B cell (primary cell): ENCODE data around the gene TOX2. TPM values are rescaled to one million over a fixed set of nuclear protein-coding genes. Genes with fewer than 3 reads are reported as not detected.
A peak's percentile ranks its signal among the peaks of the same experiment; 100 is the strongest.

Experiments used
- ATAC-seq: fragments of 200-7000 bp; cut with Tn5 transposase; one replicate; pipeline ENCODE4 v1.10.0; 2021; ENCODE audit warnings: low read depth, mild to moderate bottlenecking, moderate number of reproducible peaks, moderate library complexity
- CTCF ChIA-PET: fragments of 350-600 bp; sonication (Branson Sonifier 250); formaldehyde crosslinking; loops from one replicate; lab custom pipeline; 2021; ENCODE audit warnings: antibody characterized with exemption, inconsistent platforms; lab: Charles Lee
- POLR2A ChIA-PET: fragments of 350-600 bp; sonication (Branson Sonifier 250); formaldehyde crosslinking; loops from one replicate; lab custom pipeline; 2021; ENCODE audit warnings: antibody characterized with exemption; lab: Charles Lee
- DNase-seq: peaks from one replicate; pipeline ENCODE4 v3.0.0; 2013
- H2AFZ ChIP-seq: 2 replicates; pipeline ENCODE4 v1.6.1; 2012; ENCODE audit warnings: mild to moderate bottlenecking, low read depth, low read length; ENCODE audit not compliant: insufficient read depth, poor library complexity, severe bottlenecking
- H3K27ac ChIP-seq, 2 donors: 1 replicate in 1 of 2; 2 replicates in 1 of 2; pipeline ENCODE4 v1.5.1; 2012 to 2013; ENCODE audit warnings: low read length in 2 of 2, mild to moderate bottlenecking in 2 of 2, moderate library complexity in 1 of 2
- H3K27me3 ChIP-seq, 4 experiments: fragments of 200-600 bp in 1 of 4; sonication (generic) in 1 of 4; replicated peaks in 1 of 4; 1 replicate in 2 of 4; 2 replicates in 2 of 4; pipeline versions ENCODE4 v1.6.1 to v1.7.0; 2013 to 2016; ENCODE audit warnings: low read length in 3 of 4, mild to moderate bottlenecking in 2 of 4, mixed read lengths in 1 of 4, moderate library complexity in 1 of 4; ENCODE audit not compliant: insufficient read depth in 4 of 4, control insufficient read depth in 3 of 4; ENCODE audit errors: control extremely low read depth in 1 of 4
- H3K36me3 ChIP-seq, 2 experiments: replicated peaks in 1 of 2; 1 replicate in 1 of 2; 2 replicates in 1 of 2; pipeline versions ENCODE4 v1.6.1 to v1.7.1; 2013; ENCODE audit warnings: low read length in 1 of 2; ENCODE audit not compliant: insufficient read depth in 2 of 2, control insufficient read depth in 1 of 2; ENCODE audit errors: control extremely low read depth in 1 of 2, extremely low read depth in 1 of 2
- H3K4me1 ChIP-seq, 2 donors: fragments of 200-600 bp in 1 of 2; sonication (generic) in 1 of 2; 1 replicate in 1 of 2; 2 replicates in 1 of 2; pipeline versions ENCODE4 v1.5.1 to v1.6.1; 2013 to 2017; ENCODE audit warnings: low read length in 2 of 2; ENCODE audit not compliant: control insufficient read depth in 2 of 2, insufficient read depth in 2 of 2
- H3K4me2 ChIP-seq: replicated peaks from 2 replicates; pipeline ENCODE3; 2012; ENCODE audit warnings: mild to moderate bottlenecking, low read depth, low read length; ENCODE audit not compliant: poor library complexity, severe bottlenecking
- H3K4me3 ChIP-seq, 5 experiments: fragments of 200-600 bp in 1 of 5; sonication (generic) in 1 of 5; 1 replicate in 3 of 5; 2 replicates in 2 of 5; pipeline versions ENCODE4 v1.5.1 to v1.7.0; 2011 to 2016; ENCODE audit warnings: low read length in 4 of 5, mild to moderate bottlenecking in 4 of 5, low read depth in 2 of 5, control low read depth in 1 of 5, moderate library complexity in 1 of 5; ENCODE audit not compliant: insufficient read depth in 1 of 5; ENCODE audit errors: control extremely low read depth in 1 of 5, extremely low read depth in 1 of 5
- H3K79me2 ChIP-seq: fragments of 200-600 bp; sonication (generic); one replicate; pipeline ENCODE4 v1.6.0; 2016; ENCODE audit warnings: low read length; ENCODE audit not compliant: control insufficient read depth, insufficient read depth
- H3K9ac ChIP-seq: fragments of 200-600 bp; sonication (generic); 2 replicates; pipeline ENCODE4 v1.6.1; 2017; ENCODE audit warnings: mild to moderate bottlenecking, low read length, moderate library complexity
- H3K9me3 ChIP-seq, 3 donors: one replicate each; pipeline versions ENCODE4 v1.6.1 to v1.7.1; 2013; ENCODE audit warnings: low read length in 2 of 3; ENCODE audit not compliant: control insufficient read depth in 2 of 3, insufficient read depth in 1 of 3; ENCODE audit errors: control extremely low read depth in 1 of 3
- H4K20me1 ChIP-seq: 2 replicates; pipeline ENCODE4 v1.6.0; 2012; ENCODE audit warnings: mild to moderate bottlenecking, low read length; ENCODE audit not compliant: insufficient read depth, control insufficient read depth, poor library complexity, severe bottlenecking
- H3K27ac Mint-ChIP-seq: one replicate; pipeline ENCODE4 v1.8.0; 2021; ENCODE audit warnings: mixed read lengths
- H3K27me3 Mint-ChIP-seq: one replicate; pipeline ENCODE4 v1.8.0; 2021; ENCODE audit warnings: mixed read lengths
- H3K4me1 Mint-ChIP-seq: one replicate; pipeline ENCODE4 v1.8.0; 2021; ENCODE audit warnings: mixed read lengths
- H3K4me3 Mint-ChIP-seq: one replicate; pipeline ENCODE4 v1.8.0; 2021; ENCODE audit warnings: mixed read lengths
- H3K9me3 Mint-ChIP-seq: one replicate; pipeline ENCODE4 v1.8.0; 2022; ENCODE audit warnings: mixed read lengths; ENCODE audit not compliant: insufficient read depth
- CTCF ChIP-seq: fragments of 200-600 bp; IDR thresholded peaks from one replicate; pipeline ENCODE4 v1.8.0; 2022; ENCODE audit warnings: antibody characterized with exemption, mild to moderate bottlenecking
- EZH2 ChIP-seq: IDR thresholded peaks from 2 replicates; pipeline ENCODE4 v1.6.1; 2012; ENCODE audit warnings: borderline replicate concordance, low read depth, mild to moderate bottlenecking, moderate library complexity, low read length; ENCODE audit not compliant: insufficient read depth, poor library complexity, severe bottlenecking
- WGBS: methylation state at CpG from one replicate; pipeline ENCODE4 v1.1.5; 2013; ENCODE audit warnings: missing lambda C conversion rate; ENCODE audit not compliant: insufficient coverage; 5-methylcytosine and 5-hydroxymethylcytosine counted together
- intact Hi-C: fragments of 100-400 bp; cut with micrococcal nuclease; formaldehyde crosslinking; loops from one replicate; pipeline ENCODE4 v1.10.0; 2022
- polyA plus RNA-seq: library from polyadenylated mRNA; depleted of rRNA; stranded (reverse); fragments of >200 nt; gene quantifications from 2 replicates; pipeline ENCODE4 v1.2.3, GENCODE V29; 2012
- total RNA-seq, 2 donors: library from RNA; stranded (reverse); fragments of 120-200 nt in 1 of 2; gene quantifications; 1 replicate in 1 of 2; 2 replicates in 1 of 2; pipeline versions ENCODE4 v1.2.3 to v1.2.4, GENCODE V29; 2013 to 2022

Gene TOX2
- total and polyA plus RNA-seq, 2 donors (not counting 1 experiment from before 2014, with no cell fraction given) = 1.2 to 4.1 TPM

- no peak overlapping the region for H3K4me3 Mint-ChIP-seq
- no peak overlapping the region for H3K4me2 ChIP-seq
- intact Hi-C loops = no loop called here
- H3K9me3 Mint-ChIP-seq = peaks cover 2% of the 10 kb centered on the region
- H3K9me3 ChIP-seq = peaks cover 0 to 7% (median 0%) of the 10 kb centered on the region in 3 donors
- ChIA-PET POLR2A (no interaction called here), CTCF (no interaction called here)
- H3K4me3 ChIP-seq = no peak overlapping the region
- no peak overlapping the region for H2AFZ ChIP-seq
- no peak overlapping the region for H3K27ac Mint-ChIP-seq
- TF ChIP-seq EZH2 = no peak
- no peaks in the 10 kb centered on the region for H3K27me3 ChIP-seq
- H3K36me3 ChIP-seq = no peaks in the 10 kb centered on the region
- ATAC-seq = no peak
- no peaks in the 10 kb centered on the region for H3K4me1 Mint-ChIP-seq
- H3K79me2 ChIP-seq = no peaks in the 10 kb centered on the region
- H4K20me1 ChIP-seq = no peaks in the 10 kb centered on the region
- 92% methylated on average over 3 of the region's 3 CpGs for WGBS
- no peak for DNase-seq
- H3K9ac ChIP-seq = no peak overlapping the region
- H3K27me3 Mint-ChIP-seq = peaks cover 8% of the 10 kb centered on the region
- H3K27ac ChIP-seq = no peak overlapping the region
- no peaks in the 10 kb centered on the region for H3K4me1 ChIP-seq
Measured at GRCh38 chr20:44054849-44055248, 140.2 kb downstream of the TOX2 start.

GRCh38 chr20:44056010-44056698, 141.5 kb downstream of the TOX2 start:
- H3K4me1 Mint-ChIP-seq = no peaks in the 10 kb centered on the region
- no peaks in the 10 kb centered on the region for H4K20me1 ChIP-seq
- no peak overlapping the region for H3K9ac ChIP-seq
- no peak overlapping the region for H3K4me3 Mint-ChIP-seq
- no peaks in the 10 kb centered on the region for H3K4me1 ChIP-seq
- ATAC-seq (peak; percentile 41), DNase-seq (no peak)
- H3K9me3 ChIP-seq = peaks cover 0 to 7% (median 0%) of the 10 kb centered on the region in 3 donors
- TF ChIP-seq EZH2 = no peak
- no peak for TF ChIP-seq CTCF
- no peak overlapping the region for H3K4me2 ChIP-seq
- peaks cover 2% of the 10 kb centered on the region for H3K9me3 Mint-ChIP-seq
- H3K36me3 ChIP-seq = no peaks in the 10 kb centered on the region
- 65% methylated on average over 9 of the region's 13 CpGs for WGBS
- POLR2A ChIA-PET = interaction anchor here (1.9 kb wide), 1 partner anchor 13 kb away, joined by 4 read pairs; no protein-coding TSS in a partner anchor
- intact Hi-C loops = loop anchor here (1.0 kb wide), 1 partner anchor 24 kb away; no protein-coding TSS in a partner anchor
- H2AFZ ChIP-seq = no peak overlapping the region
- no peak overlapping the region for H3K27ac ChIP-seq
- no peaks in the 10 kb centered on the region for H3K79me2 ChIP-seq
- CTCF ChIA-PET = interaction anchor here (0.9 to 4.5 kb wide), 4 partner anchors 16 to 40 kb away, joined by 3 to 55 read pairs (median 5); no protein-coding TSS in a partner anchor
- no peak overlapping the region for H3K27ac Mint-ChIP-seq
- peaks cover 8% of the 10 kb centered on the region for H3K27me3 Mint-ChIP-seq
- H3K27me3 ChIP-seq = no peaks in the 10 kb centered on the region
- no peak overlapping the region for H3K4me3 ChIP-seq
